Amygdala (tissue), 56 donors: ENCODE measurements around the gene GJB4.
"Not testable (repeated sequence)": the region's sequence is repeated elsewhere in the genome, so short reads cannot be mapped to it uniquely, and the experiment has no call there.

Source experiments
- DNase-seq, 56 donors: peaks; one replicate each; lab custom pipeline; 2025; lab: John Stamatoyannopoulos, UW

Gene GJB4

GRCh38 chr1:34794001-34794789 lies 34.7 kb downstream of the GJB4 start:
- no peak for DNase-seq

GRCh38 chr1:34794790-34795180 lies 35.2 kb downstream of the GJB4 start:
- no peak for DNase-seq

- no peak for DNase-seq
Observed at GRCh38 chr1:34795916-34796315, 36.4 kb downstream of the GJB4 start.

GRCh38 chr1:34796990-34797389 lies 37.5 kb downstream of the GJB4 start:
- DNase-seq, result no peak

- no peak for DNase-seq
Observed at GRCh38 chr1:34800214-34800613, 40.7 kb downstream of the GJB4 start.

- DNase-seq, result no peak
Observed at GRCh38 chr1:34803770-34804169, 44.2 kb downstream of the GJB4 start.

- no peak for DNase-seq
Observed at GRCh38 chr1:34806396-34806795, 46.9 kb downstream of the GJB4 start.

- DNase-seq, result no peak
Observed at GRCh38 chr1:34808051-34808810, 48.7 kb downstream of the GJB4 start.

GRCh38 chr1:34810781-34811180 lies 51.2 kb downstream of the GJB4 start:
- not testable (repeated sequence) for DNase-seq
